H1 (cell line): ENCODE data around the gene RNF141. TPM values are rescaled to one million over a fixed set of nuclear protein-coding genes. Genes with fewer than 3 reads are reported as not detected.

Source experiments
- CTCF ChIA-PET: fragments of 300-600 bp; sonication (Branson Sonifier 250); formaldehyde crosslinking; loops from one replicate; lab custom pipeline; 2021; ENCODE audit not compliant: partially characterized antibody; lab: Charles Lee
- POLR2A ChIA-PET: fragments of 300-600 bp; sonication (Branson Sonifier 250); formaldehyde crosslinking; loops from one replicate; lab custom pipeline; 2021; ENCODE audit warnings: inconsistent platforms; ENCODE audit not compliant: partially characterized antibody; lab: Charles Lee
- DNase-seq, 2 experiments: peaks; one replicate each; pipeline versions ENCODE4 v3.0.0 to v3.0.0-alpha.2; 2010 to 2022; ENCODE audit warnings: low spot score in 2 of 2, low read depth in 1 of 2, mixed read lengths in 1 of 2
- FAIRE-seq: peaks from 2 replicates; lab custom pipeline; 2011; peaks lifted over from hg19 to GRCh38; lab: Jason Lieb, UNC
- H2AFZ ChIP-seq: 2 replicates; pipeline ENCODE4 v1.8.1; 2012; ENCODE audit warnings: low read length, inconsistent platforms
- H2AK5ac ChIP-seq: 2 replicates; pipeline ENCODE4 v1.6.1; 2013; ENCODE audit warnings: low read depth, low read length
- H2BK120ac ChIP-seq: replicated peaks from 2 replicates; pipeline ENCODE3; 2013; ENCODE audit warnings: low read depth, low read length, inconsistent platforms
- H2BK12ac ChIP-seq: 2 replicates; pipeline ENCODE4 v1.6.1; 2013; ENCODE audit warnings: low read depth, low read length
- H2BK15ac ChIP-seq: 2 replicates; pipeline ENCODE4 v1.6.1; 2013; ENCODE audit warnings: low read length
- H2BK20ac ChIP-seq: 2 replicates; pipeline ENCODE4 v1.6.1; 2013; ENCODE audit warnings: low read length
- H2BK5ac ChIP-seq: 2 replicates; pipeline ENCODE4 v1.6.1; 2013; ENCODE audit warnings: low read depth, low read length
- H3K14ac ChIP-seq: 2 replicates; pipeline ENCODE4 v1.6.1; 2013; ENCODE audit warnings: inconsistent platforms; ENCODE audit not compliant: insufficient read length
- H3K18ac ChIP-seq: 2 replicates; pipeline ENCODE4 v1.6.1; 2013; ENCODE audit warnings: low read length; ENCODE audit errors: extremely low read depth
- H3K23ac ChIP-seq: 2 replicates; pipeline ENCODE4 v1.6.1; 2013; ENCODE audit warnings: inconsistent platforms; ENCODE audit not compliant: insufficient read length
- H3K23me2 ChIP-seq: 2 replicates; pipeline ENCODE4 v1.6.1; 2013; ENCODE audit warnings: low read depth, low read length
- H3K27ac ChIP-seq: 2 replicates; pipeline ENCODE4 v1.6.1; 2011; ENCODE audit warnings: low read depth, low read length, inconsistent platforms
- H3K27me3 ChIP-seq, 4 experiments: replicated peaks in 1 of 4; 1 replicate in 1 of 4; 2 replicates in 3 of 4; pipeline versions ENCODE4 v1.6.1 to v1.8.1; 2011 to 2013; ENCODE audit warnings: low read length in 3 of 4, mild to moderate bottlenecking in 3 of 4, inconsistent platforms in 2 of 4, mixed read lengths in 2 of 4, moderate library complexity in 1 of 4; ENCODE audit not compliant: control insufficient read depth in 3 of 4, insufficient read depth in 3 of 4; ENCODE audit errors: extremely low read depth in 1 of 4
- H3K36me3 ChIP-seq, 4 experiments: 2 replicates each; pipeline versions ENCODE4 v1.6.1 to v1.8.1; 2011 to 2013; ENCODE audit warnings: mild to moderate bottlenecking in 4 of 4, low read length in 3 of 4, moderate library complexity in 2 of 4, control low read depth in 1 of 4, inconsistent platforms in 1 of 4; ENCODE audit not compliant: insufficient read depth in 4 of 4, control insufficient read depth in 2 of 4
- H3K4ac ChIP-seq: replicated peaks from 2 replicates; pipeline ENCODE3; 2013; ENCODE audit warnings: low read length, low read depth, mixed read lengths, inconsistent platforms; ENCODE audit not compliant: insufficient read length
- H3K4me1 ChIP-seq, 4 experiments: replicated peaks in 1 of 4; 1 replicate in 1 of 4; 2 replicates in 3 of 4; pipeline versions ENCODE4 v1.6.1 to v1.8.1; 2011 to 2013; ENCODE audit warnings: low read length in 3 of 4, inconsistent platforms in 2 of 4, mixed read lengths in 1 of 4; ENCODE audit not compliant: insufficient read depth in 4 of 4, control insufficient read depth in 3 of 4
- H3K4me2 ChIP-seq, 2 experiments: 2 replicates each; pipeline versions ENCODE4 v1.6.1 to v1.8.1; 2011 to 2013; ENCODE audit warnings: low read depth in 2 of 2, low read length in 2 of 2, control low read depth in 1 of 2, inconsistent platforms in 1 of 2, mild to moderate bottlenecking in 1 of 2; ENCODE audit not compliant: insufficient read depth in 1 of 2
- H3K4me3 ChIP-seq, 4 experiments: fragments of 200-600, 300-600 bp in 1 of 4; sonication (generic), shearing (Covaris generic), sonication (Bioruptor Twin) in 1 of 4; 2 replicates each; pipeline versions ENCODE4 v1.5.1 to v1.8.1; 2011 to 2016; ENCODE audit warnings: low read length in 4 of 4, low read depth in 3 of 4, control low read depth in 2 of 4, inconsistent platforms in 2 of 4, mild to moderate bottlenecking in 2 of 4, mixed read lengths in 1 of 4, moderate library complexity in 1 of 4; ENCODE audit not compliant: insufficient read depth in 2 of 4; ENCODE audit errors: extremely low read depth in 1 of 4
- H3K56ac ChIP-seq: replicated peaks from 2 replicates; pipeline ENCODE3; 2013; ENCODE audit warnings: low read depth, mild to moderate bottlenecking, mixed read lengths, low read length, inconsistent platforms; ENCODE audit not compliant: insufficient read length
- H3K79me1 ChIP-seq: 2 replicates; pipeline ENCODE4 v1.6.1; 2013; ENCODE audit warnings: low read depth, low read length, control low read depth
- H3K79me2 ChIP-seq, 2 experiments: 2 replicates each; pipeline versions ENCODE4 v1.6.1 to v1.8.1; 2012 to 2013; ENCODE audit warnings: low read length in 2 of 2, mild to moderate bottlenecking in 2 of 2, inconsistent platforms in 1 of 2; ENCODE audit not compliant: insufficient read depth in 2 of 2, control insufficient read depth in 1 of 2
- H3K9ac ChIP-seq, 4 experiments: replicated peaks in 1 of 4; 1 replicate in 1 of 4; 2 replicates in 3 of 4; pipeline versions ENCODE4 v1.6.1 to v1.8.1; 2011 to 2013; ENCODE audit warnings: low read depth in 3 of 4, low read length in 3 of 4, control low read depth in 2 of 4, mild to moderate bottlenecking in 2 of 4, moderate library complexity in 2 of 4, inconsistent platforms in 1 of 4; ENCODE audit errors: extremely low read depth in 1 of 4
- H3K9me3 ChIP-seq, 2 experiments: 2 replicates each; pipeline versions ENCODE4 v1.6.1 to v1.8.1; 2012 to 2013; ENCODE audit warnings: mild to moderate bottlenecking in 2 of 2, moderate library complexity in 2 of 2, control low read depth in 1 of 2, inconsistent platforms in 1 of 2, low read depth in 1 of 2, low read length in 1 of 2, mixed read lengths in 1 of 2; ENCODE audit not compliant: insufficient read depth in 2 of 2
- H4K20me1 ChIP-seq, 2 experiments: replicated peaks in 1 of 2; 2 replicates each; pipeline versions ENCODE3 to v1.8.1; 2011 to 2013; ENCODE audit warnings: inconsistent platforms in 2 of 2, low read length in 2 of 2, mild to moderate bottlenecking in 1 of 2; ENCODE audit not compliant: insufficient read depth in 2 of 2, control insufficient read depth in 1 of 2
- H4K5ac ChIP-seq: 2 replicates; pipeline ENCODE4 v1.6.1; 2013; ENCODE audit warnings: low read length, low read depth, mixed read lengths, inconsistent platforms; ENCODE audit not compliant: insufficient read length
- H4K8ac ChIP-seq: 2 replicates; pipeline ENCODE4 v1.8.0; 2013; ENCODE audit warnings: mild to moderate bottlenecking, moderate library complexity, low read length, inconsistent platforms; ENCODE audit not compliant: insufficient read depth; ENCODE audit errors: extremely low read depth
- H4K91ac ChIP-seq: replicated peaks from 2 replicates; pipeline ENCODE3; 2013; ENCODE audit warnings: low read length, mixed read lengths, inconsistent platforms; ENCODE audit not compliant: insufficient read length
- BACH1 ChIP-seq: IDR thresholded peaks from 2 replicates; pipeline ENCODE4 v1.6.1; 2012; ENCODE audit warnings: low read length, improper control_type of control experiment
- EGR1 ChIP-seq: IDR thresholded peaks from 2 replicates; pipeline ENCODE4 v1.6.1; 2011; ENCODE audit warnings: low read depth, low read length, borderline replicate concordance
- POU5F1 ChIP-seq: IDR thresholded peaks from 2 replicates; pipeline ENCODE4 v1.6.1; 2011; ENCODE audit warnings: low read depth, mild to moderate bottlenecking, low read length, moderate library complexity
- RFX5 ChIP-seq: IDR thresholded peaks from 2 replicates; pipeline ENCODE4 v1.6.1; 2011; ENCODE audit warnings: low read depth, low read length, improper control_type of control experiment, borderline replicate concordance
- WGBS, 2 experiments: shearing (Covaris generic) in 1 of 2; methylation state at CpG; one replicate each; pipeline versions ENCODE4 v1.1.6 to v1.1.7; 2013 to 2015; ENCODE audit warnings: low lambda C conversion rate in 2 of 2, mixed read lengths in 2 of 2, inconsistent platforms in 1 of 2, low coverage in 1 of 2, missing lambda C conversion rate in 1 of 2; ENCODE audit not compliant: insufficient replicate concordance in 2 of 2, insufficient coverage in 1 of 2, insufficient read length in 1 of 2; ENCODE audit errors: extremely low coverage in 1 of 2, missing lambda C conversion rate in 1 of 2; 5-methylcytosine and 5-hydroxymethylcytosine counted together
- polyA plus RNA-seq, 7 experiments: library from polyadenylated mRNA; depleted of rRNA in 3 of 7; stranded (reverse) in 5 of 7; unstranded in 2 of 7; fragments of >200 nt in 5 of 7; fragments of 200-250 nt in 2 of 7; gene quantifications; 1 replicate in 5 of 7; 2 replicates in 1 of 7; 4 replicates in 1 of 7; pipeline versions ENCODE4 v1.2.1 to v1.2.3, GENCODE V29; 2011 to 2013; ENCODE audit warnings: missing spikeins in 2 of 7, mixed read lengths in 2 of 7
- total RNA-seq: library from RNA; stranded (reverse); fragmentation: NEBNext Ultra II Directional; extraction: Animal tissue kit (Norgen Biotek cat#: 25700); gene quantifications from 2 replicates; pipeline ENCODE4 v1.2.1, GENCODE V29; 2021
- TF ChIP-seq, protein P1 (sequence below), 3 experiments: IDR thresholded peaks; 1 replicate in 2 of 3; 2 replicates in 1 of 3; pipeline versions ENCODE4 v1.5.1 to v1.6.1; 2011; ENCODE audit warnings: low read length in 3 of 3, mild to moderate bottlenecking in 3 of 3, inconsistent platforms in 2 of 3, low read depth in 1 of 3, moderate library complexity in 1 of 3; ENCODE audit not compliant: insufficient read depth in 1 of 3; ENCODE audit errors: control extremely low read depth in 1 of 3

Gene RNF141
- total and polyA plus RNA-seq, 2 of the 8 experiments (the other 6 are each of a cell fraction or from before 2014, with no cell fraction given): 8.5 to 22.8 TPM

- peak within 1 kb of the TSS; percentile 62; the same call in 1 of the 2 replicates for H2BK20ac ChIP-seq
- no peak within 1 kb of the TSS for H3K56ac ChIP-seq
- H3K9me3 ChIP-seq: no peaks in the 10 kb centered on the region
- no peaks in the 10 kb centered on the region for H3K79me1 ChIP-seq
- TF ChIP-seq EGR1 (no peak), POU5F1 (no peak), RFX5 (no peak), BACH1 (0 out of 2 replicates have a peak, but pooled peaks have one; percentile 34)
- TF ChIP-seq, protein P1, sequence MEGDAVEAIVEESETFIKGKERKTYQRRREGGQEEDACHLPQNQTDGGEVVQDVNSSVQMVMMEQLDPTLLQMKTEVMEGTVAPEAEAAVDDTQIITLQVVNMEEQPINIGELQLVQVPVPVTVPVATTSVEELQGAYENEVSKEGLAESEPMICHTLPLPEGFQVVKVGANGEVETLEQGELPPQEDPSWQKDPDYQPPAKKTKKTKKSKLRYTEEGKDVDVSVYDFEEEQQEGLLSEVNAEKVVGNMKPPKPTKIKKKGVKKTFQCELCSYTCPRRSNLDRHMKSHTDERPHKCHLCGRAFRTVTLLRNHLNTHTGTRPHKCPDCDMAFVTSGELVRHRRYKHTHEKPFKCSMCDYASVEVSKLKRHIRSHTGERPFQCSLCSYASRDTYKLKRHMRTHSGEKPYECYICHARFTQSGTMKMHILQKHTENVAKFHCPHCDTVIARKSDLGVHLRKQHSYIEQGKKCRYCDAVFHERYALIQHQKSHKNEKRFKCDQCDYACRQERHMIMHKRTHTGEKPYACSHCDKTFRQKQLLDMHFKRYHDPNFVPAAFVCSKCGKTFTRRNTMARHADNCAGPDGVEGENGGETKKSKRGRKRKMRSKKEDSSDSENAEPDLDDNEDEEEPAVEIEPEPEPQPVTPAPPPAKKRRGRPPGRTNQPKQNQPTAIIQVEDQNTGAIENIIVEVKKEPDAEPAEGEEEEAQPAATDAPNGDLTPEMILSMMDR (IDR thresholded peaks at IDR 0.05; ENCODE audit: control extremely low read depth in 1 of 3, insufficient read depth in 1 of 3, low read depth in 1 of 3, low read length in 3 of 3): no peak
- TF ChIP-seq, all 59 proteins: peak for 1
- Histone ChIP-seq H4K20me1 (no peaks in the 10 kb centered on the region), H3K18ac (no peak within 1 kb of the TSS), H3K14ac (no peak within 1 kb of the TSS), H3K4me3 (no peak within 1 kb of the TSS), H4K91ac (no peak within 1 kb of the TSS), H3K27me3 (no peaks in the 10 kb centered on the region), H3K9ac (no peak within 1 kb of the TSS), H3K4me2 (no peak within 1 kb of the TSS; a peak in 1 of 4 replicates), H3K36me3 (no peaks in the 10 kb centered on the region), H2AFZ (no peak within 1 kb of the TSS), H3K79me2 (no peaks in the 10 kb centered on the region), H2BK12ac (no peak within 1 kb of the TSS; the same call in none of the 2 replicates), H2BK5ac (no peak within 1 kb of the TSS), H3K4me1 (peaks cover 0 to 6% (median 0%) of the 10 kb centered on the region in 4 experiments; a peak in 4 of 7 replicates), H4K8ac (no peak within 1 kb of the TSS), H2BK120ac (peak within 1 kb of the TSS; percentile 24), H3K4ac (no peak within 1 kb of the TSS), H3K27ac (no peak within 1 kb of the TSS), H2BK15ac (no peak within 1 kb of the TSS), H4K5ac (no peak within 1 kb of the TSS), H3K23me2 (no peaks in the 10 kb centered on the region), H2AK5ac (no peak within 1 kb of the TSS), H3K23ac (no peak within 1 kb of the TSS)
- ChIA-PET POLR2A (no interaction called here), CTCF (interaction anchor here (1.0 to 2.0 kb wide), 2 partner anchors 86 to 162 kb away, joined by 3 to 5 read pairs; no protein-coding TSS in a partner anchor)
- FAIRE-seq: no peak
- 90% methylated on average over 7 of the region's 7 CpGs; no CpG with 5 or more reads in 1 of the 2 experiments for WGBS, 2 experiments
- no peak for DNase-seq
Measured at GRCh38 chr11:10568486-10568941, 27.5 kb upstream of the RNF141 start, which contains the start of gene LYVE1. LYVE1 (minus strand) TSS chr11:10568665; CDS start chr11:10568532, 133 bp downstream.
